Endodermal cell (in vitro differentiated cells): Measurements from ENCODE around the gene KIF17. TPM values are rescaled to one million over a fixed set of nuclear protein-coding genes. Genes with fewer than 3 reads are reported as not detected.

Source experiments
- DNase-seq: peaks from one replicate; pipeline ENCODE4 v3.0.0-alpha.2; 2017
- H3K27ac ChIP-seq: 2 replicates; pipeline ENCODE4 v1.5.1; 2013; ENCODE audit warnings: mild to moderate bottlenecking, low read depth, low read length, moderate library complexity
- H3K27me3 ChIP-seq: 2 replicates; pipeline ENCODE4 v1.6.1; 2013; ENCODE audit warnings: mild to moderate bottlenecking, low read length, moderate library complexity; ENCODE audit not compliant: insufficient read depth, control insufficient read depth, poor library complexity, severe bottlenecking
- H3K36me3 ChIP-seq: 2 replicates; pipeline ENCODE4 v1.7.0; 2013; ENCODE audit warnings: mild to moderate bottlenecking, low read length, moderate library complexity; ENCODE audit not compliant: control insufficient read depth, insufficient read depth
- H3K4me1 ChIP-seq: one replicate; pipeline ENCODE4 v1.7.0; 2013; ENCODE audit warnings: low read length; ENCODE audit not compliant: control insufficient read depth, insufficient read depth
- H3K4me3 ChIP-seq: 2 replicates; pipeline ENCODE4 v1.5.1; 2013; ENCODE audit warnings: mild to moderate bottlenecking, low read length, moderate library complexity
- H3K9ac ChIP-seq: 2 replicates; pipeline ENCODE4 v1.6.1; 2013; ENCODE audit warnings: mild to moderate bottlenecking, low read length, moderate library complexity; ENCODE audit not compliant: poor library complexity, severe bottlenecking; ENCODE audit errors: extremely low read depth
- H3K9me3 ChIP-seq: 2 replicates; pipeline ENCODE4 v1.6.1; 2013; ENCODE audit warnings: mild to moderate bottlenecking, low read length, moderate library complexity; ENCODE audit not compliant: control insufficient read depth
- H3K27ac Mint-ChIP-seq: 2 replicates; pipeline ENCODE4 v1.8.0; 2020; ENCODE audit warnings: mixed read lengths
- H3K27me3 Mint-ChIP-seq: 2 replicates; pipeline ENCODE4 v1.8.0; 2021; ENCODE audit warnings: mild to moderate bottlenecking, mixed read lengths; ENCODE audit not compliant: insufficient read depth
- H3K36me3 Mint-ChIP-seq: 2 replicates; pipeline ENCODE4 v1.8.0; 2020; ENCODE audit warnings: low read depth, mixed read lengths
- H3K4me1 Mint-ChIP-seq: 2 replicates; pipeline ENCODE4 v1.8.0; 2020; ENCODE audit warnings: mixed read lengths
- H3K4me3 Mint-ChIP-seq: 2 replicates; pipeline ENCODE4 v1.8.0; 2020; ENCODE audit warnings: mild to moderate bottlenecking, moderate library complexity, mixed read lengths
- H3K9me3 Mint-ChIP-seq: 2 replicates; pipeline ENCODE4 v1.8.0; 2020; ENCODE audit warnings: mild to moderate bottlenecking, mixed read lengths
- CTCF ChIP-seq: fragments of 200-600 bp; sonication (generic); conservative IDR thresholded peaks from 2 replicates; pipeline ENCODE4 v1.5.0; 2021; ENCODE audit warnings: antibody characterized with exemption, mild to moderate bottlenecking
- WGBS, 2 experiments: methylation state at CpG; one replicate each; pipeline versions ENCODE4 v1.1.5 to v1.1.7; 2013; ENCODE audit warnings: missing lambda C conversion rate in 2 of 2, mixed read lengths in 1 of 2; ENCODE audit not compliant: insufficient coverage in 1 of 2, insufficient read length in 1 of 2; 5-methylcytosine and 5-hydroxymethylcytosine counted together
- total RNA-seq, 2 donors: library from RNA; stranded (reverse); fragmentation: NEBNext Ultra II Directional in 1 of 2; extraction: Animal tissue kit (Norgen Biotek cat#: 25700) in 1 of 2; gene quantifications; 2 replicates in 1 of 2; 3 replicates in 1 of 2; pipeline ENCODE4 v1.2.1, GENCODE V29; 2021

Gene KIF17
- total RNA-seq, 2 donors from 2014 or later = 4.2 to 8.0 TPM

DNA sequence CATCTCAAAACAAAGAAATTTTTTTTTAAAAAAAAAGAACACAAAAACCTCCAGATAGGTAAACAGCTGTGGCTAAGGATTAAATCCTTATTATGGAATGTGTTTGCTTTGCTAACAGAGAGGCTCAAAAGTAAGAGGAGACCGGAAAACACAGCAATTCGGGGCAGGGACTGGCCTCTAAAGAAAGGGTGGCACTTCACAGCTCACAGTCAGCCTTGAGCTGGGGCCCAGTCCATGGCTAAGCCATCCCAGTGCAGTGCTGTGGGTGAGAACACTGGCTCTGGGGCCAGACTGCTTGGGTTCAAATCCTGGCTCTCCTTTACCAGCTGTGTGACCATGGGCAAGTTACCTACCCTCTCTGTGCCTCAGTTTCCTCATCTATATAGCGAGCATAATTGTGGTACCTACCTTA lies 28.2 kb downstream of the KIF17 start:
- no peak for DNase-seq
- Mint-ChIP-seq H3K27ac (no peak overlapping the region), H3K9me3 (peaks cover 5% of the 10 kb centered on the region), H3K36me3 (peaks cover 3% of the 10 kb centered on the region), H3K27me3 (no peaks in the 10 kb centered on the region), H3K4me1 (peaks cover 6% of the 10 kb centered on the region), H3K4me3 (no peak overlapping the region)
- whole genome bisulfite sequencing, 2 experiments = 85 to 100% methylated on average over 3 of the region's 3 CpGs
- no peaks in the 10 kb centered on the region for H3K4me1 ChIP-seq
- no peak overlapping the region for H3K4me3 ChIP-seq
- no peaks in the 10 kb centered on the region for H3K36me3 ChIP-seq
- no peak for TF ChIP-seq CTCF
- H3K27ac ChIP-seq = no peak overlapping the region
- no peak overlapping the region for H3K9ac ChIP-seq
- no peaks in the 10 kb centered on the region for H3K27me3 ChIP-seq
- no peaks in the 10 kb centered on the region for H3K9me3 ChIP-seq

DNA sequence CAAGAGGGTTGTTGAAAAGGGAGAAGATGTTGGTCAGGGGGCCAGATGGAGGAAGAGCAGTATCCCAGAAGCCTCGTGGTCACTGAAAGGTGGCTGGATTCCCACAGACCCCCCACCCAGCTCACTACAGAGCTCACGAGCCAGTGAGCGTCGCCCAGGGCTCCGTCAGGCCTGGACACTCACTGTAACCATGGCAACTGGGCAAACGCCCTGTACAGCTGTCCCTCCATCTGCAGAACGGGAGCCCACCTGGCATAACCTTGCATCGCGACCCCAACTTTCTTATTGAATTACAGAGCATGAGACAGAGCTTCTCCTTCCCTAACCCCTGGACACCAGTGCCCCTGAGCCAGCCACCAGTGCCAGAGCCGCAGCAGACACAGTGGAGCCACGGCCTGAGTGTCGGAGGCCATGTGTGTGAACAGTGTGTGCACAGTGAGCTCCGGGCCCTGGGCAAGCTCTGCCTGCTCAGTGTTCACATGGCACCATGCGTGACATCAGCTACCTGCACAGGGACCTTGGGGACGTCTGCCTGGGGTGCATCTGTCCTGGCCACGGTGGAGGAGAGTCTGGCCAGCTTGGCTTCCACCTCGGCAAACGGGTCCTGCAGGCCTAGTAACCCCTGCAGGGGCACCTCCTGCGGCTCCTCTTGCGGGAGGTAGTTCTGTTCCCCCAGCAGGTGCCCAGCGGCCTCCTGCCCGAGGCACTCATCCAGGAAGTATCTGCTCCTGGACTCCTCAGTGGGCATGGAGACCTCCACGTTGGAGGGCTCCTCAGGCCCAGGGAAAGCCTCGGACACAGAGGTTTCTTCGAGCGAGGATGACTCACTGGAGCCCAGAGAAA lies 30.7 kb downstream of the KIF17 start:
- no peaks in the 10 kb centered on the region for H3K27me3 Mint-ChIP-seq
- Histone ChIP-seq H3K9ac (no peak overlapping the region), H3K27ac (no peak overlapping the region), H3K4me1 (no peaks in the 10 kb centered on the region), H3K36me3 (no peaks in the 10 kb centered on the region), H3K9me3 (no peaks in the 10 kb centered on the region), H3K4me3 (no peak overlapping the region), H3K27me3 (no peaks in the 10 kb centered on the region)
- TF ChIP-seq CTCF = no peak
- DNase-seq = no peak
- peaks cover 6% of the 10 kb centered on the region for H3K4me1 Mint-ChIP-seq
- H3K9me3 Mint-ChIP-seq = peaks cover 4% of the 10 kb centered on the region
- H3K36me3 Mint-ChIP-seq = peaks cover 3% of the 10 kb centered on the region
- no peak overlapping the region for H3K4me3 Mint-ChIP-seq
- WGBS, 2 experiments = 92 to 95% methylated on average over 20 to 26 of the region's 26 CpGs
- no peak overlapping the region for H3K27ac Mint-ChIP-seq

DNA sequence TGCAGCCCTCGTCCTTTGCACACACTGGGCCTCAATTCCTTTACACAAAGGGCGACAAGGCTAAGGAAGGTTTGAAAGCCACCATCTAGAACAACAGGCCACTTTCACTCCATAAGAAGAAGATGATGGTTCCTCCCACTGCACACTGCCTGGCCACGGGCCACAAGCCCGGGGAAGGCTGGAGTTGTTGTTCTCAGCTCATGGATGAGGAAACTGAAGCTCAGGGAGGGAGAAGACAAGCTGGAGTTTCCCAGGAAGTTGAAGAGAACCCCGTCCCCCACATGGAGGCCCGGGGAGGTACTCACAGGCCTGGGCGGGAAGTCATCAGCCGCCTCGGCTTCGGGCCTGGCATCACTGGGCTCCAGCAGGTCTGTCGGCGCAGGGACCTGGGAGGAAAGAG lies 32.1 kb downstream of the KIF17 start:
- H3K4me1 ChIP-seq = no peaks in the 10 kb centered on the region
- Mint-ChIP-seq H3K4me1 (peaks cover 6% of the 10 kb centered on the region), H3K27ac (peak overlapping the region; percentile 62), H3K27me3 (no peaks in the 10 kb centered on the region), H3K4me3 (no peak overlapping the region), H3K36me3 (peaks cover 3% of the 10 kb centered on the region), H3K9me3 (no peaks in the 10 kb centered on the region)
- 88 to 100% methylated on average over 2 to 10 of the region's 12 CpGs for WGBS, 2 experiments
- no peak overlapping the region for H3K27ac ChIP-seq
- TF ChIP-seq CTCF = no peak
- no peaks in the 10 kb centered on the region for H3K27me3 ChIP-seq
- no peaks in the 10 kb centered on the region for H3K36me3 ChIP-seq
- no peak overlapping the region for H3K9ac ChIP-seq
- no peak for DNase-seq
- no peak overlapping the region for H3K4me3 ChIP-seq
- no peaks in the 10 kb centered on the region for H3K9me3 ChIP-seq
